ENCODE data around the gene KRTAP19-2.
"Not testable (repeated sequence)": the region's sequence is repeated elsewhere in the genome, so short reads cannot be mapped to it uniquely, and the experiment has no call there.

KRTAP19-2 gene, protein sequence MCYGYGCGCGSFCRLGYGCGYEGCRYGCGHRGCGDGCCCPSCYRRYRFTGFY

GRCh38 chr21:30487336-30487735 lies at the start of gene KRTAP19-2:
Gene KRTAP19-2 (minus strand): TSS chr21:30487436. CDS start chr21:30487348, 88 bp downstream.
- DNase-seq (ENCODE audit: low read depth in 3 of 3), result no peak

- DNase-seq (ENCODE audit: low read depth in 3 of 3), result no peak
Observed at GRCh38 chr21:30518876-30519275, 31.6 kb upstream of the KRTAP19-2 start.

GRCh38 chr21:30515681-30516080 lies 28.4 kb upstream of the KRTAP19-2 start:
- DNase-seq (ENCODE audit: low read depth in 3 of 3), result no peak

GRCh38 chr21:30505621-30506205 lies 18.5 kb upstream of the KRTAP19-2 start:
- DNase-seq (ENCODE audit: low read depth in 3 of 3), result not testable (repeated sequence)

- no peak for DNase-seq (ENCODE audit: low read depth in 3 of 3)
Observed at GRCh38 chr21:30502041-30502440, 14.8 kb upstream of the KRTAP19-2 start, which contains the start of gene KRTAP19-5. Gene KRTAP19-5 (minus strand): TSS chr21:30502141. CDS start chr21:30502090, 51 bp downstream.

DNA sequence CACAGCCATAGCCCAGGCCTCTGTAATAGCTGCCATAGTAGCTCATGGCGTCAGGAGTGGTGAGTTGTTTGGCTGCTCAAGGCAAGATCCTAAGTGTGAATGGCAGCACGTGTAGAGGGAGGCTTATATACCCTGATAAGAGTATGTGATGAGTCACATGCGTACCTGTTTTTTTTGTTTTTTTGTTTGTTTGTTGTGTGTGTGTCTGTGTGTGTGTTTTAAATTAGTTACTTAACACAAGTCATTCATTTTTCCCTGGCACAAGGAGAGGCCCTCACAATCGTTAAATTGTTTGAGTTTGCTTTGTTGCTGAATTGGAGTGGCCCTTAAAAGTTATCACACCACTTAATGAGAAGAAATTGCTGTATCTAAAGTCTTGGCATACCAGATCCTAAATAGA lies 9.8 kb upstream of the KRTAP19-2 start, which contains the start of gene KRTAP19-4:
Gene KRTAP19-4 (minus strand): TSS at position 101 of the 400 bp plus-strand sequence. CDS start 55 bp downstream, at position 46.
- no peak for DNase-seq (ENCODE audit: low read depth in 3 of 3)

DNA sequence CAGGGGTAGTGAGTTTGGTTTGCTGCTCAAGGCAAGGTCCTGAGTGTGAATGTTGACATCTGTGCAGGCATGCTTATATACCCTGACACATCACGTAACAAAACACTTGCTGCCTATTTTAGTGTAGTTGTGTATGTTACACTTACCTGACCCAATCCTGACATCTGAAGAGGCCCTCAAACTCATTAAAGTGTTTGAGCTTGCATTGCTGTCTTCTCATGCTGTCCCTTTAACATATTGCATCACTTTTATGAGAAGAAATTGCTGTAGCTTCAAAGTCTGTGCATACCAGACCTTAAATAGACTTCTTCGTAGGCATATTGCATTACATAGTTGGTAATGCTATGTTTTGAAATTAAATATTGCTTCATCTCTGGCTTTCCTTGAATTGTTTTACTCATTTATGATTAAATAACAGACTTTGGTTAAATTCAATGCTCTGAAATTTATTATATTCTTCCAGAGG lies 4.8 kb upstream of the KRTAP19-2 start, which contains the start of gene KRTAP19-3:
Gene KRTAP19-3 (minus strand): TSS at position 51 of the 466 bp plus-strand sequence. CDS start 56 bp downstream, outside the sequence.
- no peak for DNase-seq (ENCODE audit: low read depth in 3 of 3)

DNA sequence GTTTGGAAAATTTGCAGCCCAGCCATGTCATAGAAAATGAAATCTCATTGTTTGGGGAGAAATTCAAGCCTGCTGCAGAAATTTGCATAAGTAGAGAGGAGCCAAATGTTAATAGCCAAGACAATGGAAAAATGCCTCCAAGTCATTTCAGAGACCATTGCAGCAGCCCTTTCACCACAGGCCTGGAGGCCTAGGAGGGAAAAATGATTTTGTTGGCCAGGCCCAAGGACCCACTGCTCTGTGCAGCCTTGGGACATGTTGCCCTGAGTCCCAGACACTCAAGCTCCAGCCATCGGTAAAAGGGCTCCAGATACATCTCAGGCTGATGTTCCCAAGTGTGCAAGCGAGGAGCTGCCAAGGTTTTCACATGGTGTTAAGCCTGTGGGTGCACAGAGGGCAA lies 1.1 kb downstream of the KRTAP19-2 start:
- no peak for DNase-seq (ENCODE audit: low read depth in 3 of 3)

DNA sequence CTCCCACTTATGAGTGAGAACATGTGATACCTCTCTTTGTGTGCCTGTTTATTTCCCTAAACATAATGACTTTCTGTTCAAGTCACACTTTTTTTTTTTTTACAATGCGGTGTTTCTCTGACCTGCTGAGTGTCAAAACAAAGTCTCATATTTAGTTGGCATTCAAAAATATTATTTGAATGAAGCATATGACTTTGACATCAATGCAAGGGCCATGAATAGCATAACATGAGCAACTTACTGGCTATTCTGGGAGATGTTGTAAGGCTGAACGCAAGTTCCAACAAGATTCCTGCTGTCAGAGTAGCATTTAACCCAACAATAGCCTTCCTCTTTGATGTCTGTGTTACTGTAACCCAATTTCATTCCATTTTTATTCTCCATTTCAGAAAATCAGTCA lies 5.1 kb downstream of the KRTAP19-2 start:
- DNase-seq (ENCODE audit: low read depth in 3 of 3), result no peak

DNA sequence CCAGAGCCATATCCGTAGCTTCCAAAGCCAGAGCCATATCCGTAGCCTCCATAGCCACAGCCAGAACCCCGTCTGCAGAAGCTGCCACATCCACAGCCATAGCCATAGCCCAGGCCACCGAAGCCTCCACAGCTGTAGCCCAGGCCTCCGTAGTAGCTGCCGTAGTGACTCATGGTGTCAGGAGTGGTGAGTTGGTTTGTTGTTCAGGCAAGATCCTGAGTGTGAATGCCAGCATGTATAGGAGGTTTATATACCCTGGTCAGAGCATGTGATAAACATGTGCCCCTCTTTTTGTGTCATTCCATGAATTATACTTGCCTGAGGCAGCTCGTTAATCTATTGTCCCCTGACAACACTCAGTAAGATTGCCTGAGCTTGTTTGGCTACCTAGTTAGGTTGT lies 7.1 kb downstream of the KRTAP19-2 start, which contains the start of gene KRTAP19-1:
Gene KRTAP19-1 (minus strand): TSS at position 223 of the 400 bp plus-strand sequence. CDS start 50 bp downstream, at position 173.
- DNase-seq (ENCODE audit: low read depth in 3 of 3), result no peak

DNA sequence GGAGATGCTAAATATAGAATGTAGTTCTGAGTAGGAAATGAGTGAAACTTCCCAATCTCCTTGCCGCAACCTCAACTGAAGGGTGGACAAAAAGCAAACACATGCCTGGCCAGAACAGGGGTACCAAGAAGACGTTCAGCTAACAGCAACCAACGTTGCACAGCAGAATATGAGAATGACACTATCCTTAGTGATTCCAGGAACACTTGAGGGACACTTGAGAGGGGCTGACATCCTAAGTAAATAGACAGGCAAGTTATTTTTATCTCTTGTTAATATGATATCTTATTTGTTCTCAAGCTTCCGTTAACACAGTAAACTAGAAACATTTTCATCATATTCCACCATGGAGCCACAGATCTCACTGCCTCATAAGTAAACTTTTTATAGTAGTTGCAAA lies 8.0 kb downstream of the KRTAP19-2 start:
- no peak for DNase-seq (ENCODE audit: low read depth in 3 of 3)

DNA sequence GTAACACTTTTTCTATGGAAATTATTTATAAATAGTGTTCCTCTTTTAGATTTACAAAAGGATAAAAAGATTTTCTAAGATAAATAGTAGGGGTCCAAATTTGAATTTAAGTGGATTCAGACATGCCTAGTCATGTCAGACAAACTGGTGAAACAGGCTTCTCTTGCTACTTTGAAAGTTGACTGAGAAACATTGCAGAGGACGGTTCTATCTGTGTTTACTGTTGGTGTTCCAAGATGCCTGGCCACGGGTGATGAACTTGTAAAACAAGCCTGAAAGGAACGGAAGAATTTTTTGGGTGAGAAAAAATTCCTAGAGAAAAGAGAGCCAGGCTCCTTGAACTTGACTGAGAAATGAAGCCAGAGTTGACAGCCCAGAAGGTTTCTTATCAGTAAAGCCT lies 9.2 kb downstream of the KRTAP19-2 start:
- no peak for DNase-seq (ENCODE audit: low read depth in 3 of 3)

DNA sequence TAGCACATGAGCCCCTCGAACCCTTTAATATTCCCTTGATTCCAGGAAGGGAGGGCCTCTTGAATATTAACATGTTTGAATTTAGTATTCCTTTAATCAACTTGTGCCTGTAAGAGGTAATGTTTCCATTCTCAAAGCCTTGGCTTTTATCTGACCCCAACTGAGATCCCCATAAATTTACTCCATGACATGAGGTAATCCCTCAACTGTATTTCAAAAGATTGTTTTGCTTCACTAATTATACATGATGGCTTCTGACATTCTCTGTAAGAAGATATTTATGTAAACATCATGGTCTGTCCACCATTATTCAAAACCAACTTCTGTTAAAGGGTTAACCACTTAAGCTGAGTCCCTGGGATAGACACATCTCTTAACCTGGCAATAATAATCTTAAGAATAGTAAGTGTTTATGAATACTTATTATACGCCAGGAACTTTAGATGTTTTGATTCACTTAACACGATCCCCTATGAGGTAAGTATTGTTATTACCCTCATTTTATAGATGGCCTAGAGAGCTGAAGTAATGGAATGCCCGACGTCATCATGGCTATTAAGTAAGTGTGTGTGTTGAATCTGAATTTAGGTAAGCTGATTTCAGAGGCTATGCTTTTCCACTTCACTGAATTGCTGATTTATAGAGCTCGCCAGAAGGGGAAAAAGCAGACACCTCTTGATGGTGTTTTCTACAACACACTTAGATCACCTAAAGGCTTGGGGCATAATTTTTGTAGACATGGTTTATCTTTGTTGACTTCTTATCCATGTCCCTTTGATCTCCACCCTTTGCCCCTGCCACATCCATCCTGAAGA lies 18.1 kb downstream of the KRTAP19-2 start:
- DNase-seq (ENCODE audit: low read depth in 3 of 3), result no peak

- DNase-seq (ENCODE audit: low read depth in 3 of 3), result no peak
Observed at GRCh38 chr21:30463713-30464112, 23.5 kb downstream of the KRTAP19-2 start.

DNA sequence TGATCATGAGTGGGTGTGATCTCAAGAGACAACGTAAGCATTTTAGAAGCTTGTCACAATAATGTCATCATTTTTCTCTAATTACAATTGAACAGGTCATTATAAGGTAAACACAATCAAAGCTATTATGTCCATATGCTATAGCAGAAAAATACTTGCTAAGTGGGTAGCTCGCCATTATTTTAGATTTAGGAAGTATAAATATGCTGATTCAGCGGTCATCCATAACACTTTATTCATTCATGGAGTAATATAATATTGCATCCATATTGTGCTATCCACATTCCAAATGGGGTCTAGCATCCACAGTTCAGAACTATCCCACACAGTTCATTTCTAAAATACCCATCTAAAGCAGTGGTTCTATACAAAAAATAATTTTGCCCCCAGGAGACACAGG lies 38.7 kb downstream of the KRTAP19-2 start:
- DNase-seq (ENCODE audit: low read depth in 3 of 3), result no peak

GRCh38 chr21:30447056-30447455 lies 40.2 kb downstream of the KRTAP19-2 start:
- DNase-seq (ENCODE audit: low read depth in 3 of 3), result no peak

GRCh38 chr21:30444204-30444603 lies 43.0 kb downstream of the KRTAP19-2 start:
- DNase-seq (ENCODE audit: low read depth in 3 of 3), result no peak

GRCh38 chr21:30443226-30443625 lies 44.0 kb downstream of the KRTAP19-2 start:
- DNase-seq (ENCODE audit: low read depth in 3 of 3), result no peak

GRCh38 chr21:30439975-30440374 lies 47.3 kb downstream of the KRTAP19-2 start, which contains the start of gene KRTAP15-1:
Gene KRTAP15-1 (plus strand): TSS chr21:30440275. CDS start chr21:30440328, 53 bp downstream.
- DNase-seq (ENCODE audit: low read depth in 3 of 3), result no peak

Measured in stimulated activated CD4-positive, alpha-beta T cell treated with anti-CD3 and anti-CD28 coated beads, TNF-alpha, amount 100 ng/mL, for 48 hours (primary cell).